ENCODE measurements around the gene BBX.

DNA sequence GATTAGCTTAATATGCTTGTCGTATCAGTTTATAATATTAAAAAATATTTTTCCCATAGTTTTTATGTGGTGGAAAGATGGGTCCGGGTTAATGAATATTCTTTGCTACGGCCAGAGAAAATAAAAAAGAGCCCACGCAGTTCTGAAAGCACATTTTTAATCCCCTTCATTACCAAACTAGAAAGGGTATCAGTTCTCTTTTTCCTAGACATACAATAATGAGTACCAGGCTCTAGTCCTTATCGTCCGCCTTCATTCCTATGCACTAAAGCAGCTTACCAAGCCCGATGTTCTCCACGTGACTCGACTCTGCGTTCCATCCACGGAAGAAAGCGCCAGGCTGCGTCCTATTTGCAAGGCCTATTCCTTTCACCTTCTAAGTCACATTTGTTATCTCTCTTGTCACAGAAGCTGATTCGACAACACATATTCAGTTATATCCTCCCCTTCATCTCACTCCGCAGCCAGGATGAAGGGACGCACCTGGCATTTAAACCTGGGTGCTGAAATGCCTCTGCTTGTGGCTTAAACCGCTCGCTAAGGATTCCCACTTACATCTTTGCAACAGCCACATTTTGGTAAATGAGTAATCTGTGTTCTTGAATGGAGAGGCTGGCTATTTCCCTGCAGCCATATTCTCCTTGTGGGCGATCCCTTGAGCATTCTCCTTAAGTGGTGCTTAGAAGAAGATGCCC, 311.1 kb downstream of the BBX start:
- TF ChIP-seq POLR2A (IDR thresholded peaks at IDR 0.05), result no peak
- TF ChIP-seq, protein P1, sequence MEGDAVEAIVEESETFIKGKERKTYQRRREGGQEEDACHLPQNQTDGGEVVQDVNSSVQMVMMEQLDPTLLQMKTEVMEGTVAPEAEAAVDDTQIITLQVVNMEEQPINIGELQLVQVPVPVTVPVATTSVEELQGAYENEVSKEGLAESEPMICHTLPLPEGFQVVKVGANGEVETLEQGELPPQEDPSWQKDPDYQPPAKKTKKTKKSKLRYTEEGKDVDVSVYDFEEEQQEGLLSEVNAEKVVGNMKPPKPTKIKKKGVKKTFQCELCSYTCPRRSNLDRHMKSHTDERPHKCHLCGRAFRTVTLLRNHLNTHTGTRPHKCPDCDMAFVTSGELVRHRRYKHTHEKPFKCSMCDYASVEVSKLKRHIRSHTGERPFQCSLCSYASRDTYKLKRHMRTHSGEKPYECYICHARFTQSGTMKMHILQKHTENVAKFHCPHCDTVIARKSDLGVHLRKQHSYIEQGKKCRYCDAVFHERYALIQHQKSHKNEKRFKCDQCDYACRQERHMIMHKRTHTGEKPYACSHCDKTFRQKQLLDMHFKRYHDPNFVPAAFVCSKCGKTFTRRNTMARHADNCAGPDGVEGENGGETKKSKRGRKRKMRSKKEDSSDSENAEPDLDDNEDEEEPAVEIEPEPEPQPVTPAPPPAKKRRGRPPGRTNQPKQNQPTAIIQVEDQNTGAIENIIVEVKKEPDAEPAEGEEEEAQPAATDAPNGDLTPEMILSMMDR (IDR thresholded peaks at IDR 0.05), result no peak
